Measurements from ENCODE around the gene PLPPR5. TPM values are rescaled to one million over a fixed set of nuclear protein-coding genes. Genes with fewer than 3 reads are reported as not detected.

The PLPPR5 gene
- total and polyA plus RNA-seq, 9 of the 15 experiments (the other 6 are each of a cell fraction or from before 2014, with no cell fraction given), result not detected

GRCh38 chr1:98981917-98982513, 22.6 kb downstream of the PLPPR5 start (continued):
- TF ChIP-seq MNT (conservative IDR thresholded peaks at IDR 0.05) (no peak), BHLHE40 (IDR thresholded peaks at IDR 0.05; ENCODE audit: low read length) (no peak), FUS (optimal IDR thresholded peaks at IDR 0.05; ENCODE audit: low read depth, low read length) (no peak), ZNF57 (CRISPR knock-in tag; IDR thresholded peaks at IDR 0.05) (no peak), EGR1 (conservative IDR thresholded peaks at IDR 0.05) (no peak), ZFPM2 (CRISPR knock-in tag; IDR thresholded peaks at IDR 0.05) (no peak), HDAC3 (IDR thresholded peaks at IDR 0.05; ENCODE audit: borderline replicate concordance, partially characterized antibody) (no peak)

- intact Hi-C loops (cut with micrococcal nuclease), result no loop called here
- no peaks in the 10 kb centered on the region for H3K4me1 ChIP-seq (replicated peaks in 1 of 2; ENCODE audit: control insufficient read depth in 2 of 2, insufficient read depth in 2 of 2, low read length in 2 of 2)
- H3K4me3 ChIP-seq, result no peak overlapping the region
- no peaks in the 10 kb centered on the region for H3K9me1 ChIP-seq (ENCODE audit: control insufficient read depth, insufficient read depth, low read length)
- ChIA-PET CTCF (ENCODE audit: low intra/inter-chr PET ratio) (no interaction called here), POLR2A (no interaction called here)
- WGBS (ENCODE audit: insufficient coverage, low coverage, missing lambda C conversion rate), result 0% methylated on average over 2 of the region's 2 CpGs
- H3K27ac ChIP-seq (ENCODE audit: extremely low read depth, low read depth, low read length), result no peak overlapping the region
- FAIRE-seq (no peak), DNase-seq (ENCODE audit: extremely low read depth in 1 of 4, low spot score in 3 of 4) (no peak), ATAC-seq (no peak)
- H3K4me2 ChIP-seq (ENCODE audit: insufficient read depth, low read length), result no peak overlapping the region
- H3K36me3 ChIP-seq (ENCODE audit: control insufficient read depth, insufficient read depth, low read length), result no peaks in the 10 kb centered on the region
- BruUV-seq (replicated peaks), result no TSS peak
- H2AFZ ChIP-seq (ENCODE audit: low read depth, low read length), result no peak overlapping the region
- H3K79me2 ChIP-seq (ENCODE audit: control insufficient read depth, insufficient read depth, low read length), result no peaks in the 10 kb centered on the region
- no peaks in the 10 kb centered on the region for H4K20me1 ChIP-seq (replicated peaks; ENCODE audit: control insufficient read depth, insufficient read depth, low read length)
- H3K27me3 ChIP-seq (ENCODE audit: control insufficient read depth in 2 of 2, insufficient read depth in 2 of 2, low read length in 2 of 2), result no peaks in the 10 kb centered on the region
- H3K9me3 ChIP-seq (replicated peaks; ENCODE audit: control insufficient read depth, insufficient read depth, low read depth, low read length), result no peaks in the 10 kb centered on the region
- in situ Hi-C loops (cut with MboI), result no loop called here
- no peak overlapping the region for H3K9ac ChIP-seq (ENCODE audit: insufficient read depth in 1 of 2, low read depth in 2 of 2, low read length in 2 of 2)
- no peak for TF ChIP-seq USF1 (CRISPR knock-in tag; IDR thresholded peaks at IDR 0.05)
- no peak for TF ChIP-seq ZBTB17 (CRISPR knock-in tag; IDR thresholded peaks at IDR 0.05)
- TF ChIP-seq, protein P1, sequence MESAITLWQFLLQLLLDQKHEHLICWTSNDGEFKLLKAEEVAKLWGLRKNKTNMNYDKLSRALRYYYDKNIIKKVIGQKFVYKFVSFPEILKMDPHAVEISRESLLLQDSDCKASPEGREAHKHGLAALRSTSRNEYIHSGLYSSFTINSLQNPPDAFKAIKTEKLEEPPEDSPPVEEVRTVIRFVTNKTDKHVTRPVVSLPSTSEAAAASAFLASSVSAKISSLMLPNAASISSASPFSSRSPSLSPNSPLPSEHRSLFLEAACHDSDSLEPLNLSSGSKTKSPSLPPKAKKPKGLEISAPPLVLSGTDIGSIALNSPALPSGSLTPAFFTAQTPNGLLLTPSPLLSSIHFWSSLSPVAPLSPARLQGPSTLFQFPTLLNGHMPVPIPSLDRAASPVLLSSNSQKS (CRISPR knock-in tag; IDR thresholded peaks at IDR 0.05), result no peak
- TF ChIP-seq KLF13 (tag; IDR thresholded peaks at IDR 0.05; ENCODE audit: borderline replicate concordance, low read depth), result no peak
- TF ChIP-seq, protein P2, sequence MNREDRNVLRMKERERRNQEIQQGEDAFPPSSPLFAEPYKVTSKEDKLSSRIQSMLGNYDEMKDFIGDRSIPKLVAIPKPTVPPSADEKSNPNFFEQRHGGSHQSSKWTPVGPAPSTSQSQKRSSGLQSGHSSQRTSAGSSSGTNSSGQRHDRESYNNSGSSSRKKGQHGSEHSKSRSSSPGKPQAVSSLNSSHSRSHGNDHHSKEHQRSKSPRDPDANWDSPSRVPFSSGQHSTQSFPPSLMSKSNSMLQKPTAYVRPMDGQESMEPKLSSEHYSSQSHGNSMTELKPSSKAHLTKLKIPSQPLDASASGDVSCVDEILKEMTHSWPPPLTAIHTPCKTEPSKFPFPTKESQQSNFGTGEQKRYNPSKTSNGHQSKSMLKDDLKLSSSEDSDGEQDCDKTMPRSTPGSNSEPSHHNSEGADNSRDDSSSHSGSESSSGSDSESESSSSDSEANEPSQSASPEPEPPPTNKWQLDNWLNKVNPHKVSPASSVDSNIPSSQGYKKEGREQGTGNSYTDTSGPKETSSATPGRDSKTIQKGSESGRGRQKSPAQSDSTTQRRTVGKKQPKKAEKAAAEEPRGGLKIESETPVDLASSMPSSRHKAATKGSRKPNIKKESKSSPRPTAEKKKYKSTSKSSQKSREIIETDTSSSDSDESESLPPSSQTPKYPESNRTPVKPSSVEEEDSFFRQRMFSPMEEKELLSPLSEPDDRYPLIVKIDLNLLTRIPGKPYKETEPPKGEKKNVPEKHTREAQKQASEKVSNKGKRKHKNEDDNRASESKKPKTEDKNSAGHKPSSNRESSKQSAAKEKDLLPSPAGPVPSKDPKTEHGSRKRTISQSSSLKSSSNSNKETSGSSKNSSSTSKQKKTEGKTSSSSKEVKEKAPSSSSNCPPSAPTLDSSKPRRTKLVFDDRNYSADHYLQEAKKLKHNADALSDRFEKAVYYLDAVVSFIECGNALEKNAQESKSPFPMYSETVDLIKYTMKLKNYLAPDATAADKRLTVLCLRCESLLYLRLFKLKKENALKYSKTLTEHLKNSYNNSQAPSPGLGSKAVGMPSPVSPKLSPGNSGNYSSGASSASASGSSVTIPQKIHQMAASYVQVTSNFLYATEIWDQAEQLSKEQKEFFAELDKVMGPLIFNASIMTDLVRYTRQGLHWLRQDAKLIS (CRISPR knock-in tag; IDR thresholded peaks at IDR 0.05), result no peak
- TF ChIP-seq ZNF224 (CRISPR knock-in tag; IDR thresholded peaks at IDR 0.05), result no peak
- TF ChIP-seq ZNF431 (CRISPR knock-in tag; IDR thresholded peaks at IDR 0.05), result no peak
Measured at GRCh38 chr1:98979463-98979862, 25.2 kb downstream of the PLPPR5 start.
